MG63 (cell line): Measurements from ENCODE around the gene KLHL10. TPM values are rescaled to one million over a fixed set of nuclear protein-coding genes. Genes with fewer than 3 reads are reported as not detected.
A peak's percentile ranks its signal among the peaks of the same experiment; 100 is the strongest.

ENCODE experiments used
- DNase-seq: peaks from one replicate; pipeline ENCODE4 v3.0.0-alpha.2; 2020
- H3K27me3 ChIP-seq: fragments of 250-450 bp; sonication (Bioruptor Pico); 2 replicates; pipeline ENCODE4 v1.5.1; 2020; ENCODE audit warnings: mild to moderate bottlenecking, moderate library complexity
- H3K36me3 ChIP-seq: fragments of 250-450 bp; sonication (Bioruptor Pico); 2 replicates; pipeline ENCODE4 v1.5.1; 2020; ENCODE audit warnings: mild to moderate bottlenecking, moderate library complexity
- H3K4me3 ChIP-seq: fragments of 250-450 bp; sonication (Bioruptor Pico); 2 replicates; pipeline ENCODE4 v1.5.1; 2020; ENCODE audit warnings: mild to moderate bottlenecking, moderate library complexity
- H3K9me3 ChIP-seq: fragments of 250-450 bp; sonication (Bioruptor Pico); 2 replicates; pipeline ENCODE4 v1.5.1; 2020; ENCODE audit warnings: mild to moderate bottlenecking, moderate library complexity
- total RNA-seq: library from RNA; depleted of rRNA; stranded (reverse); fragments of >200 nt; shearing (Covaris generic); gene quantifications from 2 replicates; pipeline ENCODE4 v1.2.3, GENCODE V29; 2014; ENCODE audit warnings: low replicate concordance; rRNA removed

KLHL10 gene
- total RNA-seq, result not detected in 2 replicates

- H3K36me3 ChIP-seq, result peaks cover 10% of the 10 kb centered on the region
- H3K4me3 ChIP-seq, result peak within 1 kb of the TSS; percentile 79
- no peak for DNase-seq
- H3K9me3 ChIP-seq, result no peaks in the 10 kb centered on the region
- H3K27me3 ChIP-seq, result no peaks in the 10 kb centered on the region
Observed at GRCh38 chr17:41837761-41838538, at the start of gene KLHL10. Gene KLHL10, plus strand, starts transcription at chr17:41837825. Its CDS starts 108 bp downstream, at chr17:41837933.

DNA sequence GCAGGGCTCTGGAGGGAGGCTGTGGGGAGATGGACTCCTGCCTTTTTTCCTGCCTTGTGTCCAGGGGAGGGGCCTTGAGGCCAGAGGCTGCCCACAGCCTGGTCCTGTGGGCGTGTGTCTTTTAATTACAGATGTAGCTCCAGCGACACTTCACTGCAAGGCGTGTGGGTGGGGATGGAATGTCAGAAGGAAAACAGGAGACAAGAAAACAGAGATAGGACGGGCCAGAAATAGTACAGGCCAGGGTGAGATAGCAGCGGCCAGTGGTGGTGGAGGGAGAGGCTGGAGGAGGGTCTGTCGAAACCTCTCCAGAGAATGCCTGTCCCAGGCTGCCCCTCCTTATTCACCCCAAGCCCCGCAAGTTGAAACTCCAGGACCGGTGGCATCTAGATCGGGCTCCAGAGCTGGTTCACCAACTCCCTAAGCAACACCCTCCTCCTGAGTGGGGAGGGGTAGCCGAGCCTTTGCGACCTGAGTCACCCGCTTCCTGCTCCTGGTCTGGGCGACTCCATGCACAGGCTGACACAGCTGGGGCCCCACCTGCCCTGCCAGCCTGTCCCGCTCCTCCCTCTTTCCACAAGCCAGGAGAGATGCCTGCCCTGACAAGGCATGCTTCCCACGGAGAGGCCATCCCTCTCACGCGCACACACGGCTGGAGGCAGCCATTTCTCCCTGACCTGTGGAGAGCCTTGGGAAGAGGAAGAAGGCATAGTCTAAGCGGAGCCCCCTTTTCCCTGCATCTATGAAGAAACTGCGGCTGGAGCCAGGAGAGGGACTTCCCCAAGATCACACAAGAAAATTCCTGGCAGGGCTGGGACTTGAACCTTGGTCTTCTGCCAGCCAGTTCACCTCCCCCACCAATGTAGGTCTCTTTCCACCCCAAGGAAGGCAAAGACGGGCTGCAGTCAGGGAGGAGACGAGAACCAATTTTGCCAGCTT is 44.5 kb upstream of the KLHL10 start:
- no peak overlapping the region for H3K4me3 ChIP-seq

DNA sequence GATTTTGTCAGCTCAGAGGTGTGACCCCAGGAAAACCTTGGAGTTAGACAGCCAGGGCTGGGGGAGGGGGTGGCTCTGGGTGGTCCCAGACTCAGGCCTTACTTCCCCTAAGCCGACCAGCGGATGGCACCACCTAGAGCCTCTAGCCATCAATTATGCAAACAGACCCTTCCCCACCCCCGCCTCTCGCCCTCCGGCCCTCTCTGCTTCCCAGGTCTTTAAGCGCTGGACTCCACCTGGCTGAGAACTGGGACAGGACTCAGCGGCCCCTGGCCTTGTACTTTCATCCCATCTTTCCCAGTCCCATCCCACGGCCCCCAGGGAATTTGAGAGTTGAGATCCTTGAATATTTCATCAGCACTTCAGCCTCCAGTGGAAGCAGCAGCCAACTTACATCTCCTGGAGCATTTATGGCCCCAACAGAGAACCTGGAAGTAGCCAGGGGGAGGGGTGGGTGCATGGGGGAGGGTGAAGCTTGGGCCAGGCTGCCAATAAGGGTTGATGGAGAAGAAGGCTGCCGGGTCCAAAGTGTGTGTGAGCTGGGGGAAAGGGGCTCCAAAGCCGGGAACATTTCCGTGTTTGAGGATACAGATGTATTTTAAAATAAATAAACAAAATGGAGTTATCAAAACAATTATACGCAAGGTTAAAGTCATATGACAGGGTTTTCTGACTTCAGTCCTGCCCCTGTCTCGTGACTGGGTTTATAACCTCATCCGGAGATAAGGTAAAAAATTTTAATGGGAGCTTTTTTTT is 43.7 kb upstream of the KLHL10 start:
- H3K9me3 ChIP-seq, result no peaks in the 10 kb centered on the region
- no peaks in the 10 kb centered on the region for H3K36me3 ChIP-seq
- no peak for DNase-seq
- no peak overlapping the region for H3K4me3 ChIP-seq
- no peaks in the 10 kb centered on the region for H3K27me3 ChIP-seq

More for the DNA sequence above, 44.5 kb upstream of the KLHL10 start:
- Histone ChIP-seq H3K36me3 (no peaks in the 10 kb centered on the region), H3K27me3 (no peaks in the 10 kb centered on the region), H3K9me3 (no peaks in the 10 kb centered on the region)
- DNase-seq, result peak; percentile 64

DNA sequence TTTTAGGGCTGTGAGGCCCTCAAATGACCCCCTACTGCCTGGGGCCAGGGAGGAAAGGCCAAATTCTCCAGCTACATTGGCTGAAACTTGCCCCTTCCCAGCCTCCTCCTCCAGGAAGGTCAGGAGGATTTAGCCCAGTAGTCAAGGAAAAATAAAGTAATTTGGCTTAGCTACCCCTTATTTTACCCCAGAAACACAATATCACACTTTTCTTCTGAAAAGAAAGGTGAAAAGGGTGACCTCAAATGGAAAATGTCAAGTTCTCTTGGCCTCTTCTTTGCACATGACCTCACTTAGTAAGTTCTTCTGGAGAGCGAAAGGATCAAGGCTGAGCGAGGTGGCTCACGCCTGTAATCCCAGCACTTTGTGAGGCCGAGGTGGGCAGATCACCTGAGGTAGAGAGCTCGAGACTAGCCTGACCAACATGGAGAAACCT is 43.1 kb upstream of the KLHL10 start:
- no peak for DNase-seq
- no peaks in the 10 kb centered on the region for H3K27me3 ChIP-seq
- H3K9me3 ChIP-seq, result no peaks in the 10 kb centered on the region
- H3K36me3 ChIP-seq, result no peaks in the 10 kb centered on the region
- H3K4me3 ChIP-seq, result no peak overlapping the region

- DNase-seq, result no peak
- Histone ChIP-seq H3K9me3 (no peaks in the 10 kb centered on the region), H3K4me3 (no peak overlapping the region), H3K36me3 (no peaks in the 10 kb centered on the region), H3K27me3 (no peaks in the 10 kb centered on the region)
Observed at GRCh38 chr17:41796121-41796895, 41.3 kb upstream of the KLHL10 start.

GRCh38 chr17:41797377-41797776 is 40.2 kb upstream of the KLHL10 start:
- no peaks in the 10 kb centered on the region for H3K27me3 ChIP-seq
- H3K4me3 ChIP-seq, result no peak overlapping the region
- peaks cover 4% of the 10 kb centered on the region for H3K36me3 ChIP-seq
- no peak for DNase-seq
- H3K9me3 ChIP-seq, result no peaks in the 10 kb centered on the region

DNA sequence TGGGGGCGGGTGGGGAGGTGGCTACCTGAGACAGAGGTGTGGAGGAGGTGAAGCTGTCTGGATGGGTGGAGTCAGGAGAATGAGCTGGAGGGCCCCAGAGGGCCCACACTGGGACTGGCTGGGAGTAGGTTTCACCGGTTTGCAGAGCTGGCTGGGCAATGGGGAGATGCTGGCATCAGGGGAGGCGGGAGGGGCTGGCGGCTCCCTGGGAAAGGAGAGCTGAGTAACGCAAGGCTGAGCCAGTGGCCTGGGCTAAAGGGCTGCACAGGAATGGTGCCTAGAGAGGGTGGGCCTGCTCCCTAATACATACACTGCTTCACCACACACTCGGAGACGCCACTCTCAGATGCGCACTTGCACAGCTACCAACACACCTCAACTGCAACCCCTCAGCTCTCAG is 38.3 kb upstream of the KLHL10 start:
- H3K4me3 ChIP-seq, result no peak overlapping the region
- H3K27me3 ChIP-seq, result no peaks in the 10 kb centered on the region
- peaks cover 4% of the 10 kb centered on the region for H3K36me3 ChIP-seq
- H3K9me3 ChIP-seq, result no peaks in the 10 kb centered on the region
- DNase-seq, result no peak

- Histone ChIP-seq H3K9me3 (no peaks in the 10 kb centered on the region), H3K27me3 (no peaks in the 10 kb centered on the region), H3K36me3 (peaks cover 10% of the 10 kb centered on the region), H3K4me3 (no peak overlapping the region)
- no peak for DNase-seq
Observed at GRCh38 chr17:41800601-41801373, 36.8 kb upstream of the KLHL10 start.

DNA sequence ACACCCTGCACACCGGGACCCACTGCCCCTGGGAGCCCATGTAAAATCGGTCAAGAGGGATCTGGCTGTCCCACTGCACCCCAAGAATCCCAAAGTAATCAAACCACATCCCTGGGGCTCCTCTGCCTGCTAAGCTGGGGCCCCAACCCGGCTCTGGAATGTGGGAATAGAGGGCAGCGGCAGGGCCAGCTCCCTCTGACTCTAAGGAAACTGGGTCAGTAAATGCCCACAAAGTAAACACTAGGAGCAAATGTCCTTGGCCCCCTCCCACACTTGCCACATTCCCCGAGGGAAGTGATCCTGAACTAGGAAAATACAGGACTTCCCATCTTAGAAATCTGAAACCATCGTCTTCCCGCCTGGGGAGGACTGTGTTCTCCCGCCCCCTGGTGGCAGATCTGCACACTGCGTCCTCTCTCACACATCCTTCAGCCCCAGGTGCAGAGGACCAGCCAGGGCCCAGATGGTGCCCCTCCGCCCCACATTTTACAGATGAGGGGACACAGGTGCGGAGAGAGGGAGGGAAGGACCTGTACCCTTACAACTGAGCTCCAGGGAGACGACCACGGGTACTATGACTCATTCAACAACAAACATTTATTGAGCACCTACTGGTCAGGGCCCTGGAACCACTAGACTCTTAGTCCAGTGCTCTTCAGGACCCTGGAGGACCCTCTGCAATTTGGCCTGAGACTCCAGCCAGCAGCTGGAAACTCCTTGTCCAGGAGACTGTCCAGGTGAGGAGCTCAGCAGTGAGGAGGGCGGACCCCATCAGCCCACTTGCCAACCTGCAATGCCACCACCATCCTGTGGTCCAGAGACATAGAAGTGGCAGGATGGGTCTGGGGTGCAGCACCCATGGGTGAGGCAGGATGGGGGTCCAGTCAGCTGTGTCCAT is 36.0 kb upstream of the KLHL10 start:
- H3K9me3 ChIP-seq, result no peaks in the 10 kb centered on the region
- peak; percentile 64 for DNase-seq
- no peaks in the 10 kb centered on the region for H3K27me3 ChIP-seq
- H3K4me3 ChIP-seq, result no peak overlapping the region
- peaks cover 15% of the 10 kb centered on the region for H3K36me3 ChIP-seq

DNA sequence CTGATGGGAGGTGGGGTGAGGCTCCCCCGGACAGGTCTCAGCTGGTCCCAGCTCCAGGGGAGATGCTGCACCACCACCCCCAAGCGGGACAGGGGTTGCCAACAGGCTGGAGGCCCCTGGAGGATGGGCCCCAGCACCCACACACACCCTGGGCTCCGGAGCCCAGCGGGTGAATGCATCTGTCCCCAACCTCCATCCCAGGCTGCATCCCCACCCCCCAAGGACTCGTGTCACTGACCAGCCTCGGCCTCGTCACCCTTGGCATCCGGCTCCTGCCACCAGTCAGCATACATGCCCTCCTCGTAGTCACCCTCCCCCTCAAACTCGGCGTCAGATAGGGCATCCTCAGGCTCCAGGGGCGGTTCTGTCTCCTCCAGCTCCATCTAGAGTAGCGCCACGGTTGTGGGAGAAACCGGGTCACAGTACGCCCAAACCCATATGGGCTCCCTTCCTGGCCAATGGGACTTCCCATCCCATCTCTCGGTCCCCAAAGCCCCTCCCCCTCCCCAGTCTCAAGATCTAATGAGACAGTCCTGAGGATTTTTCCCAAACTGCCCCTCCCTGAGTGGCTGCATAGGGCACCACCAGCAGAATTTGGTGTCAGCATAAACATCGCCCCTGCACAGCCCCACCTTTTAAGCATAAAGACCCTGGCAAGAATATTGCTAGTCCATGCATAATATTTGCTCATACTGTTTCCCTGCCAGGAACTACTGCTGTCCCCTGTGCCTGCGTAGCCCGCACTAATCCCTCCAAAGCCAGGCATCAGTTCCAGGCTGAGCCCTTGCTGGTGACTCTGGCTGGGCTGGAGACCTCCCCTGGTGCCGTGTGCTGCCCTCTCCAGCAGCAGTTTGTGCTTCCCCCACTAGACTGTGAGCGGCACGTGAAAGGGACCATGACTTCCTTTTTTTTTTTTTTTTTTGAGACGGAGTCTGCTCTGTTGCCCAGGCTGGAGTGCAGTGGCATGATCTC is 34.3 kb upstream of the KLHL10 start:
- no peak for DNase-seq
- Histone ChIP-seq H3K36me3 (peaks cover 29% of the 10 kb centered on the region), H3K9me3 (no peaks in the 10 kb centered on the region), H3K4me3 (no peak overlapping the region), H3K27me3 (no peaks in the 10 kb centered on the region)

DNA sequence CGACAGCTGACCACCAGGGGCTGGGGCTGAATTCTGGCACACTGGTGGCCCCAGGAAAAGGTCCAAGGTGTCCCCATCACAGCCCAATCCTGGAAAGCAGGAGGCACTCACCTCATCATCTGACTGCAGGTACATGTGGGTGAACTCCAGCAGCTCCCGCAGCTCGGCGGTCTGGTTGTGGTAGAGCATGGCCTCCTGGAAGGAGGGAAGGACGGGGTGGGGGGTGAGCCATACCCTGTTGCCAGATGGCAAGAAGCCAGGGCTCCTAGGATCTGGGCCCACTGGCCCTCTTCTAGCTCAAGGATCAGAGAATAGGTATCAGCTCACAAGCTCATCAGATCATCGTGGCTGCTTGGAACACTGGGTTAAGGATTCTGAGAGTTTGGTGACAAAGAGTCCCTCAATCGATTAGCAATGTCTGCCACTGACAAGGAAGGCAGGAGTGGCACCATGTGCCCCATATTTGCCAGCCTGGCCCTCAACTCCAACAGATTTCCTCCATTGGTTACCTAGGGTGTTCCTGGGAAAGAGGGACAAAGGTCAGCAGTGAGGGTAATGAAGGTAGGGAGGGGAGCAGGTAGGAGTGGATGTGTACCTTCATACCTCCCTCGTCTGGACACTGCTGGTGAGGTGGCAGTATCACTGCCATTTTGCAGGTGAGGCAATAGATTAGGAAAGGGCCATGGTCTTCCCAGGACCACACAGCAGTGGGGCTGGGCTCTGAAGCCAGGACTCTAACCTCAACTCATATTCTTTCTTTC is 30.8 kb upstream of the KLHL10 start:
- Histone ChIP-seq H3K4me3 (no peak overlapping the region), H3K9me3 (no peaks in the 10 kb centered on the region), H3K27me3 (no peaks in the 10 kb centered on the region), H3K36me3 (peaks cover 52% of the 10 kb centered on the region)
- no peak for DNase-seq

- H3K9me3 ChIP-seq, result no peaks in the 10 kb centered on the region
- H3K4me3 ChIP-seq, result peak overlapping the region; percentile 97
- no peaks in the 10 kb centered on the region for H3K27me3 ChIP-seq
- peaks cover 67% of the 10 kb centered on the region for H3K36me3 ChIP-seq
- peak; percentile 36 for DNase-seq
Observed at GRCh38 chr17:41810659-41811548, 26.7 kb upstream of the KLHL10 start.
